PC-9 (cell line): ENCODE measurements around the gene HTR1E. TPM values are rescaled to one million over a fixed set of nuclear protein-coding genes. Genes with fewer than 3 reads are reported as not detected.

Experiments
- BruUV-seq: library from RNA; stranded (reverse); fragments of 400-500 nt; replicated peaks from 2 replicates; lab custom pipeline; 2021; lab: Mats Ljungman, UMichigan
- CTCF ChIA-PET: fragments of 300-600 bp; sonication (Branson Sonifier 250); formaldehyde crosslinking; loops from one replicate; lab custom pipeline; 2022; ENCODE audit warnings: antibody characterized with exemption; lab: Charles Lee
- POLR2A ChIA-PET: fragments of 300-600 bp; sonication (Branson Sonifier 250); formaldehyde crosslinking; loops from one replicate; lab custom pipeline; 2022; ENCODE audit warnings: antibody characterized with exemption; ENCODE audit not compliant: unreplicated experiment; lab: Charles Lee
- DNase-seq, 2 experiments: peaks; one replicate each; pipeline versions ENCODE4 v3.0.0 to v3.0.0-alpha.2; 2015 to 2022; ENCODE audit warnings: mixed read lengths in 1 of 2
- H2AFZ ChIP-seq: fragments of 200-600 bp; sonication (generic); 2 replicates; pipeline ENCODE4 v1.8.1; 2017; ENCODE audit warnings: antibody characterized with exemption
- H3F3A ChIP-seq: fragments of 200-600 bp; sonication (generic); 2 replicates; pipeline ENCODE4 v1.8.1; 2017; ENCODE audit warnings: antibody characterized with exemption, mild to moderate bottlenecking, low read depth; ENCODE audit not compliant: insufficient read depth
- H3K27ac ChIP-seq: fragments of 200-600 bp; sonication (generic); 2 replicates; pipeline ENCODE4 v1.6.1; 2016; ENCODE audit warnings: mixed run types
- H3K27me3 ChIP-seq: fragments of 200-600 bp; sonication (generic); 2 replicates; pipeline ENCODE4 v1.6.1; 2016; ENCODE audit warnings: low read depth, mixed run types; ENCODE audit not compliant: insufficient read depth
- H3K36me3 ChIP-seq: fragments of 200-600 bp; sonication (generic); 2 replicates; pipeline ENCODE4 v1.6.1; 2016; ENCODE audit warnings: low read depth, mixed run types
- H3K4me1 ChIP-seq: fragments of 200-600 bp; sonication (generic); replicated peaks from 2 replicates; pipeline ENCODE4 v1.6.1; 2016; ENCODE audit warnings: mixed run types; ENCODE audit not compliant: insufficient read depth
- H3K4me2 ChIP-seq: fragments of 200-600 bp; sonication (generic); 2 replicates; pipeline ENCODE4 v1.6.1; 2017; ENCODE audit warnings: mixed run types
- H3K4me3 ChIP-seq: fragments of 200-600 bp; sonication (generic); 2 replicates; pipeline ENCODE4 v1.6.1; 2016; ENCODE audit warnings: mixed run types
- H3K79me2 ChIP-seq: fragments of 200-600 bp; sonication (generic); 2 replicates; pipeline ENCODE4 v1.6.1; 2017; ENCODE audit warnings: low read depth, mixed run types
- H3K9me2 ChIP-seq: fragments of 200-600 bp; sonication (generic); 2 replicates; pipeline ENCODE4 v1.8.1; 2017; ENCODE audit warnings: mild to moderate bottlenecking; ENCODE audit not compliant: insufficient read depth
- H3K9me3 ChIP-seq: fragments of 200-600 bp; sonication (generic); 2 replicates; pipeline ENCODE4 v1.8.1; 2016; ENCODE audit warnings: low read depth; ENCODE audit not compliant: insufficient read depth
- H4K20me1 ChIP-seq: fragments of 200-600 bp; sonication (generic); 2 replicates; pipeline ENCODE4 v1.8.1; 2017; ENCODE audit not compliant: insufficient read depth
- EZH2 ChIP-seq: fragments of 200-600 bp; sonication (generic); IDR thresholded peaks from 2 replicates; pipeline ENCODE4 v1.8.0; 2017; ENCODE audit warnings: antibody characterized with exemption, low read depth
- intact Hi-C: fragments of 100-400 bp; cut with micrococcal nuclease; formaldehyde crosslinking; loops from one replicate; pipeline ENCODE4 v1.10.0; 2022; ENCODE audit not compliant: unreplicated experiment
- total RNA-seq: library from RNA; stranded (reverse); gene quantifications from 2 replicates; pipeline ENCODE4 v1.2.3, GENCODE V29; 2021
- TF ChIP-seq, protein P1 (sequence below): fragments of 200-600 bp; sonication (generic); conservative IDR thresholded peaks from 2 replicates; pipeline ENCODE4 v1.6.1; 2017; ENCODE audit warnings: mixed run types, antibody characterized with exemption, mild to moderate bottlenecking, moderate library complexity

HTR1E gene
- total RNA-seq, 1 experiment from 2014 or later: not detected

DNA sequence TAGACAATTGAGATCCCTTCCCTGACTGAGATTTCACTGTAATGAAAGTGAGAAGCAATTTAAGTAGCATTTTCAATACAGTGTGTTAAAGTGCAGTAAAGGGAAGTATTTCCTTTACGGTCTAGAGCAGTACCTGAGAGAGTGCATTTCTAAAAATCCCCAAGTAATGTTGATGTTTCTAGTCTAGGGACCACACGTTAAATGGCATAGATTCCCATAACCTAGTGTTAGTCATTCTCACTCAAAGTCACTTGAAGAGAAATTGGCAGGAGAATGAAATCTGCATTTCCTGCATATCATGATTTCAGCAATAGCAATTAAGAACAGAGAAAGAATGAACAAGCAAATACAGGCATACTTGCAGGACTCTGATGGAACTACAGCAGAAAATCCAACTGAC, 89.7 kb downstream of the HTR1E start:
- no peaks in the 10 kb centered on the region for H3K79me2 ChIP-seq
- no peak overlapping the region for H3K4me2 ChIP-seq
- H2AFZ ChIP-seq: no peak overlapping the region
- H4K20me1 ChIP-seq: no peaks in the 10 kb centered on the region
- H3K36me3 ChIP-seq: no peaks in the 10 kb centered on the region
- H3K4me3 ChIP-seq: no peak overlapping the region
- intact Hi-C loops: no loop called here
- ChIA-PET CTCF (no interaction called here), POLR2A (no interaction called here)
- H3K4me1 ChIP-seq: no peaks in the 10 kb centered on the region
- no TSS peak for BruUV-seq
- no peaks in the 10 kb centered on the region for H3K9me3 ChIP-seq
- H3K27me3 ChIP-seq: no peaks in the 10 kb centered on the region
- no peaks in the 10 kb centered on the region for H3F3A ChIP-seq
- no peak for DNase-seq
- TF ChIP-seq, protein P1, sequence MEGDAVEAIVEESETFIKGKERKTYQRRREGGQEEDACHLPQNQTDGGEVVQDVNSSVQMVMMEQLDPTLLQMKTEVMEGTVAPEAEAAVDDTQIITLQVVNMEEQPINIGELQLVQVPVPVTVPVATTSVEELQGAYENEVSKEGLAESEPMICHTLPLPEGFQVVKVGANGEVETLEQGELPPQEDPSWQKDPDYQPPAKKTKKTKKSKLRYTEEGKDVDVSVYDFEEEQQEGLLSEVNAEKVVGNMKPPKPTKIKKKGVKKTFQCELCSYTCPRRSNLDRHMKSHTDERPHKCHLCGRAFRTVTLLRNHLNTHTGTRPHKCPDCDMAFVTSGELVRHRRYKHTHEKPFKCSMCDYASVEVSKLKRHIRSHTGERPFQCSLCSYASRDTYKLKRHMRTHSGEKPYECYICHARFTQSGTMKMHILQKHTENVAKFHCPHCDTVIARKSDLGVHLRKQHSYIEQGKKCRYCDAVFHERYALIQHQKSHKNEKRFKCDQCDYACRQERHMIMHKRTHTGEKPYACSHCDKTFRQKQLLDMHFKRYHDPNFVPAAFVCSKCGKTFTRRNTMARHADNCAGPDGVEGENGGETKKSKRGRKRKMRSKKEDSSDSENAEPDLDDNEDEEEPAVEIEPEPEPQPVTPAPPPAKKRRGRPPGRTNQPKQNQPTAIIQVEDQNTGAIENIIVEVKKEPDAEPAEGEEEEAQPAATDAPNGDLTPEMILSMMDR: no peak
- TF ChIP-seq EZH2: no peak
- H3K27ac ChIP-seq: no peak overlapping the region
- H3K9me2 ChIP-seq: no peaks in the 10 kb centered on the region

DNA sequence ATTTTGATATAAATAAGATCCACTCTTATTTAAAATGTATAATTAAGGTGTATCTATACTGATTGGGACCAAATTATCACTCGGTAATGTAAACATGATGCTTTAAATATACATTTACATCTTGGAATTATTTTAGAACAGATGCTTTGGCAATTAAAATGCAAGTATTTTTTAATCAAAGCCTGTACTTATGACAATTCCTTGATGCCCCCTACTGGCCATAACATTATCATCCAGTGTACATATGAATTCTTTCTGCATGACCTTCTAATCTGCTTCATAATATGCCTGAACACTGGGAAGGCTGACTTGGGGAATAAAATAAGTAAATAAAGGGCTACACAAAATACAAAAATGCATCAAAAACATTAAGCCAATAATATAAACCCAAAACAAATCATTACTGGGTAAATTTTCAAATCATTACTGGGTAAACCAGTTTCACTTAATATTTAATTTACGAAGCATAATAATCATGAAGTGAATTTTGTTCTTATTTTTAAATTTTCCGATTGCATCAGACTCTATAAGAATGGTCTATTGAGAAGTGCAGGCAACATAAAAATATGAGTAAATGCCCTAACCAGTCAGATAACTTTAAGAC, 92.5 kb downstream of the HTR1E start:
- H3K9me3 ChIP-seq: no peaks in the 10 kb centered on the region
- ChIA-PET POLR2A (no interaction called here), CTCF (no interaction called here)
- no peak overlapping the region for H3K4me3 ChIP-seq
- TF ChIP-seq, protein P1: peak; percentile 76
- no peak for TF ChIP-seq EZH2
- no peaks in the 10 kb centered on the region; the same call in 1 of the 2 replicates for H3K27me3 ChIP-seq
- H3K36me3 ChIP-seq: no peaks in the 10 kb centered on the region
- DNase-seq: peak in 1 of 2 experiments; percentile 3
- H4K20me1 ChIP-seq: no peaks in the 10 kb centered on the region
- no peak overlapping the region for H2AFZ ChIP-seq
- H3K4me1 ChIP-seq: no peaks in the 10 kb centered on the region
- H3F3A ChIP-seq: no peaks in the 10 kb centered on the region
- BruUV-seq: no TSS peak
- no peak overlapping the region for H3K27ac ChIP-seq
- no peak overlapping the region for H3K4me2 ChIP-seq
- H3K9me2 ChIP-seq: no peaks in the 10 kb centered on the region
- intact Hi-C loops: loop anchor here (1.0 kb wide), 1 partner anchor 1107 kb away; no protein-coding TSS in a partner anchor
- no peaks in the 10 kb centered on the region for H3K79me2 ChIP-seq

DNA sequence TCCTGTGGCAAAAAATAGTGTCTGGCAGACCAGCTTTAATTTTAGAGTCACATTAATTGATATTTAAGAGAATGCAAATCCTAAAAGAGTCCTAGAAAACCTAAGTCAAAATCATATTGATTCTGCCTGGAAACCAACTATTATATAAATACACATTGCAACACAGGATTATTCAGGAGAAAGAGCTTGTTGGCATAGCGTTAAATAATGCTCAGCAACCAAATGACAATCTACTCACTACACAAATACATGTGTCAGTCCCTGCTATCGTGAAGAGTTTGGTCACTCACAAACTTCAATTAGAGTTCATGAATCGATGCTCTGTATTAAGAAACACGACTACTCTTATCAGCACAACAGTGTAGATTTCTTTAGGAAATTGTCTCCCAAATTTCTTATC, 103.4 kb downstream of the HTR1E start:
- BruUV-seq: no TSS peak
- no peaks in the 10 kb centered on the region for H3K36me3 ChIP-seq
- no peaks in the 10 kb centered on the region for H4K20me1 ChIP-seq
- intact Hi-C loops: no loop called here
- no peak overlapping the region for H3K27ac ChIP-seq
- H3F3A ChIP-seq: no peaks in the 10 kb centered on the region
- no peak overlapping the region for H3K4me3 ChIP-seq
- H3K4me2 ChIP-seq: no peak overlapping the region
- CTCF ChIA-PET: no interaction called here
- no peaks in the 10 kb centered on the region for H3K4me1 ChIP-seq
- no peaks in the 10 kb centered on the region for H3K79me2 ChIP-seq
- no peaks in the 10 kb centered on the region for H3K27me3 ChIP-seq
- no peak for TF ChIP-seq EZH2
- TF ChIP-seq, protein P1: no peak
- no peak for DNase-seq
- POLR2A ChIA-PET: no interaction called here
- no peaks in the 10 kb centered on the region for H3K9me2 ChIP-seq
- H3K9me3 ChIP-seq: no peaks in the 10 kb centered on the region
- no peak overlapping the region for H2AFZ ChIP-seq
